PC-9 (cell line): ENCODE measurements around the gene SUSD1. TPM values are rescaled to one million over a fixed set of nuclear protein-coding genes. Genes with fewer than 3 reads are reported as not detected.

ENCODE experiments used
- BruUV-seq: library from RNA; stranded (reverse); fragments of 400-500 nt; replicated peaks from 2 replicates; lab custom pipeline; 2021; lab: Mats Ljungman, UMichigan
- CTCF ChIA-PET: fragments of 300-600 bp; sonication (Branson Sonifier 250); formaldehyde crosslinking; loops from one replicate; lab custom pipeline; 2022; ENCODE audit warnings: antibody characterized with exemption; lab: Charles Lee
- POLR2A ChIA-PET: fragments of 300-600 bp; sonication (Branson Sonifier 250); formaldehyde crosslinking; loops from one replicate; lab custom pipeline; 2022; ENCODE audit warnings: antibody characterized with exemption; ENCODE audit not compliant: unreplicated experiment; lab: Charles Lee
- DNase-seq, 2 experiments: peaks; one replicate each; pipeline versions ENCODE4 v3.0.0 to v3.0.0-alpha.2; 2015 to 2022; ENCODE audit warnings: mixed read lengths in 1 of 2
- H2AFZ ChIP-seq: fragments of 200-600 bp; sonication (generic); 2 replicates; pipeline ENCODE4 v1.8.1; 2017; ENCODE audit warnings: antibody characterized with exemption
- H3F3A ChIP-seq: fragments of 200-600 bp; sonication (generic); 2 replicates; pipeline ENCODE4 v1.8.1; 2017; ENCODE audit warnings: antibody characterized with exemption, mild to moderate bottlenecking, low read depth; ENCODE audit not compliant: insufficient read depth
- H3K27ac ChIP-seq: fragments of 200-600 bp; sonication (generic); 2 replicates; pipeline ENCODE4 v1.6.1; 2016; ENCODE audit warnings: mixed run types
- H3K27me3 ChIP-seq: fragments of 200-600 bp; sonication (generic); 2 replicates; pipeline ENCODE4 v1.6.1; 2016; ENCODE audit warnings: low read depth, mixed run types; ENCODE audit not compliant: insufficient read depth
- H3K36me3 ChIP-seq: fragments of 200-600 bp; sonication (generic); 2 replicates; pipeline ENCODE4 v1.6.1; 2016; ENCODE audit warnings: low read depth, mixed run types
- H3K4me1 ChIP-seq: fragments of 200-600 bp; sonication (generic); replicated peaks from 2 replicates; pipeline ENCODE4 v1.6.1; 2016; ENCODE audit warnings: mixed run types; ENCODE audit not compliant: insufficient read depth
- H3K4me2 ChIP-seq: fragments of 200-600 bp; sonication (generic); 2 replicates; pipeline ENCODE4 v1.6.1; 2017; ENCODE audit warnings: mixed run types
- H3K4me3 ChIP-seq: fragments of 200-600 bp; sonication (generic); 2 replicates; pipeline ENCODE4 v1.6.1; 2016; ENCODE audit warnings: mixed run types
- H3K79me2 ChIP-seq: fragments of 200-600 bp; sonication (generic); 2 replicates; pipeline ENCODE4 v1.6.1; 2017; ENCODE audit warnings: low read depth, mixed run types
- H3K9me2 ChIP-seq: fragments of 200-600 bp; sonication (generic); 2 replicates; pipeline ENCODE4 v1.8.1; 2017; ENCODE audit warnings: mild to moderate bottlenecking; ENCODE audit not compliant: insufficient read depth
- H3K9me3 ChIP-seq: fragments of 200-600 bp; sonication (generic); 2 replicates; pipeline ENCODE4 v1.8.1; 2016; ENCODE audit warnings: low read depth; ENCODE audit not compliant: insufficient read depth
- H4K20me1 ChIP-seq: fragments of 200-600 bp; sonication (generic); 2 replicates; pipeline ENCODE4 v1.8.1; 2017; ENCODE audit not compliant: insufficient read depth
- CTCF ChIP-seq: fragments of 200-600 bp; sonication (generic); conservative IDR thresholded peaks from 2 replicates; pipeline ENCODE4 v1.6.1; 2017; ENCODE audit warnings: mixed run types, antibody characterized with exemption, mild to moderate bottlenecking, moderate library complexity
- EZH2 ChIP-seq: fragments of 200-600 bp; sonication (generic); IDR thresholded peaks from 2 replicates; pipeline ENCODE4 v1.8.0; 2017; ENCODE audit warnings: antibody characterized with exemption, low read depth
- intact Hi-C: fragments of 100-400 bp; cut with micrococcal nuclease; formaldehyde crosslinking; loops from one replicate; pipeline ENCODE4 v1.10.0; 2022; ENCODE audit not compliant: unreplicated experiment
- total RNA-seq: library from RNA; stranded (reverse); gene quantifications from 2 replicates; pipeline ENCODE4 v1.2.3, GENCODE V29; 2021

SUSD1 gene
- total RNA-seq, 1 experiment from 2014 or later: 23.2 TPM

- no peak overlapping the region for H3K4me3 ChIP-seq
- H3K27ac ChIP-seq: peak overlapping the region; percentile 95
Measured at GRCh38 chr9:112112941-112113681, 62.0 kb downstream of the SUSD1 start.

GRCh38 chr9:112112519-112112918 lies 62.6 kb downstream of the SUSD1 start:
- Histone ChIP-seq H3K27ac (peak overlapping the region; percentile 95), H3K9me2 (no peaks in the 10 kb centered on the region), H2AFZ (no peak overlapping the region), H3K4me2 (peak overlapping the region; percentile 69), H3K79me2 (peaks cover 28% of the 10 kb centered on the region), H3K4me3 (no peak overlapping the region), H3F3A (peaks cover 56% of the 10 kb centered on the region), H3K9me3 (no peaks in the 10 kb centered on the region), H3K4me1 (peaks cover 62% of the 10 kb centered on the region), H4K20me1 (no peaks in the 10 kb centered on the region), H3K36me3 (peaks cover 12% of the 10 kb centered on the region; the same call in 1 of the 2 replicates), H3K27me3 (no peaks in the 10 kb centered on the region)
- DNase-seq: peak; percentile 45 to 97
- TF ChIP-seq CTCF (no peak), EZH2 (no peak)
- ChIA-PET POLR2A (interaction anchor here (0.6 to 0.7 kb wide), 7 partner anchors 75 to 641 kb away, joined by 3 to 13 read pairs (median 3); no protein-coding TSS in a partner anchor), CTCF (interaction anchor here (0.7 to 1.8 kb wide), 9 partner anchors 18 to 789 kb away, joined by 3 to 12 read pairs (median 4); partner anchors contain the start of genes HSDL2 and PTBP3)
- BruUV-seq: TSS peak; percentile 27
- intact Hi-C loops: loop anchor here (2.0 to 10.0 kb wide), 6 partner anchors 58 to 792 kb away; partner anchors contain the start of gene KIAA1958

More at GRCh38 chr9:112112941-112113681, 62.0 kb downstream of the SUSD1 start:
- intact Hi-C loops: loop anchor here (1.0 to 10.0 kb wide), 9 partner anchors 58 to 792 kb away; partner anchors contain the start of genes KIAA1958 and PTBP3
- POLR2A ChIA-PET: interaction anchor here (0.6 to 0.7 kb wide), 8 partner anchors 75 to 970 kb away, joined by 3 to 13 read pairs (median 3); no protein-coding TSS in a partner anchor
- no peak overlapping the region for H2AFZ ChIP-seq
- CTCF ChIA-PET: interaction anchor here (0.6 to 1.8 kb wide), 12 partner anchors 19 to 789 kb away, joined by 3 to 12 read pairs (median 4); partner anchors contain the start of genes HSDL2, PTBP3 and ZNF483
- TF ChIP-seq CTCF (peak; percentile 85), EZH2 (no peak)
- H3K27me3 ChIP-seq: no peaks in the 10 kb centered on the region
- H3K36me3 ChIP-seq: peaks cover 9% of the 10 kb centered on the region; the same call in 1 of the 2 replicates
- no peaks in the 10 kb centered on the region for H3K9me2 ChIP-seq
- peaks cover 51% of the 10 kb centered on the region for H3F3A ChIP-seq
- BruUV-seq: TSS peak; percentile 26
- H3K4me2 ChIP-seq: peak overlapping the region; percentile 69
- peaks cover 62% of the 10 kb centered on the region for H3K4me1 ChIP-seq
- no peaks in the 10 kb centered on the region for H4K20me1 ChIP-seq
- peak; percentile 73 to 87 for DNase-seq
- H3K9me3 ChIP-seq: 0 out of 2 replicates have a peak, but pooled peaks cover 1% of the 10 kb centered on the region
- H3K79me2 ChIP-seq: peaks cover 24% of the 10 kb centered on the region

GRCh38 chr9:112111461-112111860 lies 63.6 kb downstream of the SUSD1 start:
- Histone ChIP-seq H3K4me1 (peaks cover 62% of the 10 kb centered on the region), H3K36me3 (peaks cover 12% of the 10 kb centered on the region; the same call in 1 of the 2 replicates), H3K9me2 (no peaks in the 10 kb centered on the region), H3K27me3 (no peaks in the 10 kb centered on the region), H3K79me2 (peaks cover 28% of the 10 kb centered on the region), H2AFZ (no peak overlapping the region), H3K4me2 (peak overlapping the region; percentile 69; the same call in 1 of the 2 replicates), H3F3A (peaks cover 56% of the 10 kb centered on the region), H4K20me1 (no peaks in the 10 kb centered on the region), H3K27ac (peak overlapping the region; percentile 95), H3K9me3 (no peaks in the 10 kb centered on the region), H3K4me3 (no peak overlapping the region)
- intact Hi-C loops: loop anchor here (5.0 to 10.0 kb wide), 5 partner anchors 103 to 793 kb away; partner anchors contain the start of gene KIAA1958
- no TSS peak for BruUV-seq
- POLR2A ChIA-PET: interaction anchor here (0.6 kb wide), 1 partner anchor 27 kb away, joined by 4 read pairs; no protein-coding TSS in a partner anchor
- TF ChIP-seq CTCF (no peak), EZH2 (no peak)
- CTCF ChIA-PET: interaction anchor here (0.6 kb wide), 1 partner anchor 32 kb away, joined by 5 read pairs; no protein-coding TSS in a partner anchor
- no peak for DNase-seq
